ENCODE measurements around the gene SH3BGRL2. TPM values are rescaled to one million over a fixed set of nuclear protein-coding genes. Genes with fewer than 3 reads are reported as not detected.

SH3BGRL2 gene
- total RNA-seq, 4 donors from 2014 or later: 54.7 to 177 (median 128) TPM

GRCh38 chr6:79711167-79711566, 80.0 kb downstream of the SH3BGRL2 start:
- in situ Hi-C loops (cut with MboI; ENCODE audit: low pct_ligation_motif_present in 1 of 4, low pct_unique_long_range_greater_than_20kb in 1 of 4, low sequenced_read_pairs in 3 of 4): loop anchor here in 1 of 4 donors (10.0 kb wide), 1 partner anchor 136 kb away; no protein-coding TSS in a partner anchor
- Histone ChIP-seq H3K36me3 (no peaks in the 10 kb centered on the region), H3K4me1 (no peaks in the 10 kb centered on the region), H3K27me3 (no peaks in the 10 kb centered on the region), H3K27ac (no peak overlapping the region), H3K4me3 (no peak overlapping the region), H3K9me3 (no peaks in the 10 kb centered on the region)
- TF ChIP-seq POLR2AphosphoS5 (IDR thresholded peaks at IDR 0.05) (no peak), POLR2A (IDR thresholded peaks at IDR 0.05) (no peak), CTCF (IDR thresholded peaks at IDR 0.05) (no peak), EP300 (IDR thresholded peaks at IDR 0.05; ENCODE audit: low read depth) (no peak)
- DNase-seq: no peak
- intact Hi-C loops (cut with DNase I; ENCODE audit: low total_unique reads): loop anchor here (10.0 kb wide), 1 partner anchor 136 kb away; no protein-coding TSS in a partner anchor
- WGBS, 2 donors (ENCODE audit: low coverage in 1 of 2): 77 to 91% methylated on average over 4 of the region's 4 CpGs

GRCh38 chr6:79712144-79712543, 81.0 kb downstream of the SH3BGRL2 start:
- TF ChIP-seq POLR2AphosphoS5 (IDR thresholded peaks at IDR 0.05) (no peak), EP300 (IDR thresholded peaks at IDR 0.05; ENCODE audit: low read depth) (no peak), CTCF (IDR thresholded peaks at IDR 0.05) (no peak), POLR2A (IDR thresholded peaks at IDR 0.05) (no peak)
- Histone ChIP-seq H3K36me3 (no peaks in the 10 kb centered on the region), H3K27me3 (no peaks in the 10 kb centered on the region), H3K4me3 (no peak overlapping the region), H3K27ac (no peak overlapping the region), H3K9me3 (no peaks in the 10 kb centered on the region), H3K4me1 (no peaks in the 10 kb centered on the region)
- 44 to 51% methylated on average over 2 of the region's 2 CpGs for WGBS, 2 donors (ENCODE audit: low coverage in 1 of 2)
- intact Hi-C loops (cut with DNase I; ENCODE audit: low total_unique reads): loop anchor here (10.0 kb wide), 1 partner anchor 137 kb away; no protein-coding TSS in a partner anchor
- in situ Hi-C loops (cut with MboI; ENCODE audit: low pct_ligation_motif_present in 1 of 4, low pct_unique_long_range_greater_than_20kb in 1 of 4, low sequenced_read_pairs in 3 of 4): loop anchor here in 1 of 4 donors (10.0 kb wide), 1 partner anchor 137 kb away; no protein-coding TSS in a partner anchor
- no peak for DNase-seq

GRCh38 chr6:79712616-79713135, 81.5 kb downstream of the SH3BGRL2 start:
- WGBS, 2 donors (ENCODE audit: low coverage in 1 of 2): 74 to 77% methylated on average over 6 to 9 of the region's 9 CpGs
- intact Hi-C loops (cut with DNase I; ENCODE audit: low total_unique reads) (loop anchor here (10.0 kb wide), 1 partner anchor 138 kb away; no protein-coding TSS in a partner anchor), in situ Hi-C loops (cut with MboI; ENCODE audit: low pct_ligation_motif_present in 1 of 4, low pct_unique_long_range_greater_than_20kb in 1 of 4, low sequenced_read_pairs in 3 of 4) (loop anchor here in 1 of 4 donors (10.0 kb wide), 1 partner anchor 138 kb away; no protein-coding TSS in a partner anchor)
- Histone ChIP-seq H3K36me3 (no peaks in the 10 kb centered on the region), H3K9me3 (no peaks in the 10 kb centered on the region), H3K27ac (no peak overlapping the region), H3K4me3 (no peak overlapping the region), H3K27me3 (no peaks in the 10 kb centered on the region), H3K4me1 (no peaks in the 10 kb centered on the region)
- TF ChIP-seq POLR2AphosphoS5 (IDR thresholded peaks at IDR 0.05) (no peak), EP300 (IDR thresholded peaks at IDR 0.05; ENCODE audit: low read depth) (no peak), CTCF (IDR thresholded peaks at IDR 0.05) (no peak), POLR2A (IDR thresholded peaks at IDR 0.05) (no peak)
- DNase-seq: no peak

- DNase-seq: peak; percentile 49
- WGBS, 2 donors (ENCODE audit: low coverage in 1 of 2): 16% methylated on average over 5 of the region's 5 CpGs
- no peaks in the 10 kb centered on the region for H3K27me3 ChIP-seq
- H3K4me1 ChIP-seq: no peaks in the 10 kb centered on the region
- no peaks in the 10 kb centered on the region for H3K9me3 ChIP-seq
- TF ChIP-seq EP300 (IDR thresholded peaks at IDR 0.05; ENCODE audit: low read depth): no peak
- no peak for TF ChIP-seq POLR2A (IDR thresholded peaks at IDR 0.05)
- TF ChIP-seq CTCF (IDR thresholded peaks at IDR 0.05): peak; percentile 54 to 66 (median 63)
- H3K36me3 ChIP-seq: no peaks in the 10 kb centered on the region
- intact Hi-C loops (cut with DNase I; ENCODE audit: low total_unique reads) (loop anchor here (10.0 kb wide), 1 partner anchor 139 kb away; no protein-coding TSS in a partner anchor), in situ Hi-C loops (cut with MboI; ENCODE audit: low pct_ligation_motif_present in 1 of 4, low pct_unique_long_range_greater_than_20kb in 1 of 4, low sequenced_read_pairs in 3 of 4) (loop anchor here in 1 of 4 donors (10.0 kb wide), 1 partner anchor 139 kb away; no protein-coding TSS in a partner anchor)
- H3K4me3 ChIP-seq: no peak overlapping the region
- H3K27ac ChIP-seq: no peak overlapping the region
Measured at GRCh38 chr6:79713701-79714322, 82.7 kb downstream of the SH3BGRL2 start.
